Activated CD4-positive, alpha-beta T cell treated with anti-CD3 and anti-CD28 coated beads, Interleukin-2, amount 50 U/mL, for 48 hours (primary cell): ENCODE measurements around the gene PFKFB4.
"Not testable (repeated sequence)": the region's sequence is repeated elsewhere in the genome, so short reads cannot be mapped to it uniquely, and the experiment has no call there.

ENCODE experiments used
- DNase-seq, 2 experiments: peaks; one replicate each; pipeline ENCODE4 v3.0.0-alpha.2; 2020

The PFKFB4 gene

DNA sequence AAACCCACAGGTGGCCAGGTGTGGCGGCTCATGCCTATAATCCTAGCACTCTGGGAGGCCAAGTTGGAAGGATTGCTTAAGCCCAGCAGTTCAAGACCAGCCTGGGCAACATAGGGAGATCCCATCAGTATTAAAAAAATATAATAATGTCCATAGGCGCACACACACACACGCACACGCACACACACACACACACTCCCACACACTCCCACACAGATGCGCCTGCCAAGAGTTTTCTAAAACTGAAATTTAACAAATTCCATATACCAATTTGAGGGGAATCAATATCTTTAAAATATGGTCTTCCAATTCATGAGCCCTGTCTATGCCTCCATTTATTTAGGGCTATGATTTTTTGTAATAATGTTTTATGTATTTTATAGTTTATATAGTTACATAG is 69.7 kb downstream of the PFKFB4 start:
- DNase-seq, result no peak

DNA sequence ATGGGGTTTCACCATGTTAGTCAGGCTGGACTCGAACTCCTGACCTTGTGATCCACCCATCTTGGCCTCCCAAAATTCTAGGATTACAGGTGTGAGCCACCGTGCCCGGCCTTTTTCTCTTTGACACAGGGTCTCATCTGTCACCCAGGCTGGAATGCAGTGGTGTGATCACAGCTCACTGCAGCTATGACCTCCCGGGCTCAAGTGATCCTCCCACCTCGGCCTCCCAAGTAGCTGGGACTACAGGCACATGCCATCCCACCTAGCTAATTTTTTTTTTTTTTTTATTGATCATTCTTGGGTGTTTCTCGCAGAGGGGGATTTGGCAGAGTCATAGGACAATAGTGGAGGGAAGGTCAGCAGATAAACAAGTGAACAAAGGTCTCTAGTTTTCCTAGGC is 73.8 kb downstream of the PFKFB4 start:
- not testable (repeated sequence) for DNase-seq

GRCh38 chr3:48480891-48481290 is 75.7 kb downstream of the PFKFB4 start:
- DNase-seq, result not testable (repeated sequence)

GRCh38 chr3:48478626-48479555 is 77.7 kb downstream of the PFKFB4 start:
- DNase-seq, result peak; percentile 45 to 52

GRCh38 chr3:48477959-48478520 is 78.6 kb downstream of the PFKFB4 start:
- DNase-seq, result no peak

DNA sequence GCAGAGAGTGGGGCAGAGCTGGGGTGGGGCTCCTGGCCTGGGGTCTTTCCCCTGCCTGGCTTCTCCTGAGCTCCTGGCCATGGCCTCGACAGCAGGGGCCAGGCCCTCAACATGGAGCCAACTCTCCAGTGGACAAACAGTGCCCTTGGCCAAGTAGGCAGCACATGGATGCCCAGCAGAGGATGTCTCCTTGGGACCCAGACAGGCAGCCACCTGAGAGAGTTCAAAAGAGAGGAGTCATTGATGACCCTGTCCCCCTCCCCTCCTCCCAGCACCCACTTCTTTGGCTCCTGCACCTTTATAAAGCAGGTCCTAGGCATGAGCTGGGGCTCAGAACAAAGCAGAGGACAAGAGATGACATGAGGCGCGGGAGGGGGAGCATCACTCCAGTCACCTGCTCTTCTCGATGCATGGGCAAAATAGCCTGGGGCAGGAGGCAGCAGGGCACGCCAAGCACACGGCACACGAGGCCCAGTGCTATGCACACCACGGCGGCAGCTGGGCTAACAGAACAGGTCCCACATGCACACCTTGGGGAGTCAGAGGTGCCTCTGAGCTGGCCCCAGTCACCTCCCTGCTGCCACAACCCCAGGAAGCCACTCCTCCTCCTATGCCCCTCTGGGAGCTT is 80.1 kb downstream of the PFKFB4 start:
- DNase-seq, result no peak

DNA sequence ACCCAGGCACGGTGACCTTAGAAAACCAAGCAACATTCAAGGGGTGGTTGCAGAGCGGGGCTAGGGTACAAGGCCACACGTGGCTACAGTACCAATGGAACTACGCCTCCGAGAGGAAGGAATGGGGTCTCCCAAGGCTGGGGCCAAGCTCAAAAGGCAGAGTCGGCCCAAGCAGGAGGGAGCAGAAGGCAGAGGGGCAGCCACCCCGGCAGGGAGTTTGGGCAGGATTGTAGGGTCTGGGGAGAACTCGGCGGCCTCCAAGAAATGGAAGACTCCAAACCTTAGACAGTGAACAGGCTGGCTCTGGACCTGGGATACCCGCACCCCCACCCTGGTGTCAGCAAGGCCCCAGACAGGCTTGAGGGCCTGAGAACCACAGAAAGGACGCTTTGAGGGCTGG is 81.4 kb downstream of the PFKFB4 start:
- DNase-seq, result no peak

DNA sequence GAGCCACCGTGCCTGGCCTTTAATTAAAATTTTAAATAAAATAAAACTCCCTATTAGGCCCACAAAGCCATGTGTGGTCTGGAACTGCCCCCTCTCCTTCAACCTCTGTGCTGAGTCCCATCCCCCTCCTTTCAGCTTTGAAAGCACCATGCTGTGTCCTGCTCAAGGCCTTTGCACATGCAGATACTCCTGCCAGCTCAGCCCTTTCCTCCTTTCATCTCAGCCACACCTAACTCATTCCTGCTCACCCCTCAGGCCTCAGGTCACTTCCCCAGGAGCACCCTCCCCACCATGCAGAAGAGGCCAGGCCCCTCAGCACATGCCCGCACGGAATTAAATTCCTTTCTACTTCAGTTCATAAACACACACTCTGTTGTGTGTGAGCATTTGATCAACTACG is 82.0 kb downstream of the PFKFB4 start:
- DNase-seq, result no peak

DNA sequence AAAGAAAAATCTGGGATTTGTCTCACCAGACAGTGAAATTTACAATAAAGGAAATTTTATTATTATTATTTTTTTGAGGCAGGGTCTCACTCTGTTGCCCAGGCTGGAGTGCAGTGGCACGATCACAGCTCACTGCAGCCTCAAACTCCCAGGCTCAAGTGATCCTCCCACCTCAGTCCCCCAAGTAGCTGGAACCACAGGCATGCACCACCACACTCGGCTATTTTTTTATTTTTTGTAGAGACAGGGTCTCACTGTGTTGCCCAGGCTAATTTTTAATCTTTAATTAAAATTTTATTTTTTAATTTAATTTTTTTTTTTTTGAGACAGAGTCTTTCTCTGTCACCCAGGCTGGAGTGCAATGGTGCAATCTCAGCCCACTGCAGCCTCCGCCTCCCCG is 82.6 kb downstream of the PFKFB4 start:
- not testable (repeated sequence) for DNase-seq

- no peak for DNase-seq
These were observed 83.0 kb downstream of the PFKFB4 start for GRCh38 chr3:48473617-48473952.

- peak; percentile 97 to 98 for DNase-seq
These were observed 83.5 kb downstream of the PFKFB4 start for GRCh38 chr3:48472923-48473616.

DNA sequence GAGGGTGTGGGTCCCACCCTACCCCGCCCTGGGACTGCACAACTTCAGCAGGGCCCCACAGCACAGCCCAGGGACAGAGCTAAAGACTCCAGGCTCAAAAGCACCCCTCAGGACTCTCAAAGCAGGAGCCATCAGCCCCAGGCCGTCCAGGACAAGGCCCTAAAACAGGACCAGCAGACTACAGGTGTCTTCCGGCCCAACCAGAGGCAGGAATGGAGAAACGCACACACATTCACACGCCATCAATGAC is 84.0 kb downstream of the PFKFB4 start:
- no peak for DNase-seq

DNA sequence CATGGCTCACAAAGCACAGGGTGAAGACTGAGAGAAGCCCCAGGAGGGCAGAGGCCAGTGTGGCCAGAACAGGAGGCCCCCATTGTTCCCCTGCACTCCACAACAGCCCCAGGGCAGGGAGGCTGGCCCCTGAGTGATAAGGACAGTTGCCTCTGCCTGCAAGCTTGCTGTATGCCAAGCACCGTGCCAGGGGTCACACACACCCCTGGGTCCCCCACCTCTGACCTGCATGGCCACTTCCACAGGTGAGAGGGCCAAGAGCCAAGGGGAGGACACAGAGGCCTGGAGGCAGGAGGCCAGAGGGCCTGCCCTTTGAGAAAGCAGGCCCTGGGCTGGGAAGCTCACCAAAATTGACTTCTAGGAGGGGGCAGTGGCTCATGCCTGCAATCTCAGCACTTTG is 86.3 kb downstream of the PFKFB4 start:
- no peak for DNase-seq

- no peak for DNase-seq
These were observed 87.3 kb downstream of the PFKFB4 start for GRCh38 chr3:48469046-48469915.

DNA sequence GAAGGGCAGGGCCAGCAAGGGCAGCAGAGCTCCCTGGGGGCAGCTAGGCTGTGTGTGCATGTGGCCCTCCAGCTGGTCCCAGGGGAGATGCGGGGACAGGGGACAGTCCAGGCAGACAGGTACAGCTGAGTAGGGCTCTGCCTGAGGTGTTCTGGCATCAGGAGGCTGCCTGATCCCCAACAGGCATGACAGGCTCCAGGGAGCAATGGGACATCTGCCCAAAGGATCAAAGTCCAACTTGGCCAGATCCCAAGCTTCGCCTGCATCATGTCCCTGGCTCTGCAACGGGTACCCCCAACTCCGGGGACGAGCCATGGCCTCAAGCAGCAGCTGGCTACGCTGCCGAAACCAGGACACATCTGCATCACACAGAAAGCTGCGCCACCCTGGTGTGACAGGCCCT is 88.3 kb downstream of the PFKFB4 start:
- DNase-seq, result no peak
